ENCODE results near the gene FMNL3.

Gene FMNL3

DNA sequence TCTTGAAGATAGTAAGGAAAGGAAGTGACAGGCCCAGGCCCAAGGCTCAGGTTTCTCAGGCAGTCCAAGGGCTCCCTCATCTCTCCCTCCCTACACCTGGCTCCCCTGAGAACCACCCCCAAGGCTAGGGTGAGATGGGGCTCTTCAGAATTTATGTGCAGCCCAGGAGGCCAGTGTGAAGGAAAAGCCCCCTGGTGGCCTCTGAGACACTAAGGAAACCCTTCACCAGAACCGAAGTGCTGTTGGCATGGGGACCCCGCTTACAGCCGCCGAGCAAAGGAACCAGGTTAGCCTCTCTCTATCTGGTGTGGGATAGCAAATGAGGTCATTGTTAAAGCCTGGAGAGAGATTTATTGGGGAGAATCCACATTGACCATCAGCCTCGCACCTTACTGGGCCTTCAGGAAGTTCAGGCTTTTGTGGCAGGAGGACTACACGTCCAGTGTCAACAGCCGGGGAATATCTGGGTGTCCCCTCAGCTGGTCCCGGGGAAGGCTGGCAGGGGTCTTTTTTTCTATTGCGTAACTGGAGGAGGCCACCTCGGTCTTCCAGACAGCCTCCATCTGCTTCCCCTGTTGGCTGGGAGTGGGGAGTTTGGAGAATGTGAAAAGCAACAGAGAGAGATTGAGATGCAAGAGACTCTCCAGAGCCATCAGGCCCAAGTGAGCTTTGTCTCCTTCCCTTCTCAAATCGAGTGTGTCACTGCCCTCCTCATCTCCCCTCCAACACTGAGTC is 119.9 kb downstream of the FMNL3 start:
- H3K4me3 ChIP-seq (ENCODE audit: insufficient read depth, low read depth, low read length, poor library complexity, severe bottlenecking): no peak overlapping the region
- H3K9me3 ChIP-seq (ENCODE audit: control insufficient read depth, low read length): no peaks in the 10 kb centered on the region
- no peak for DNase-seq
- H3K4me1 ChIP-seq (ENCODE audit: control insufficient read depth, insufficient read depth, low read length, poor library complexity, severe bottlenecking): no peaks in the 10 kb centered on the region
- no peak overlapping the region for H3K27ac ChIP-seq (ENCODE audit: insufficient read depth, low read length, poor library complexity, severe bottlenecking)
- H3K27me3 ChIP-seq (replicated peaks; ENCODE audit: control insufficient read depth, insufficient read depth, low read length, poor library complexity, severe bottlenecking): no peaks in the 10 kb centered on the region
- H3K36me3 ChIP-seq (ENCODE audit: control insufficient read depth, insufficient read depth, low read length): peaks cover 19% of the 10 kb centered on the region
